ENCODE data around the gene RMDN2. TPM values are rescaled to one million over a fixed set of nuclear protein-coding genes. Genes with fewer than 3 reads are reported as not detected.

The RMDN2 gene
- total RNA-seq, 1 experiment from 2014 or later: 1.7 TPM

- no peak for DNase-seq (ENCODE audit: low spot score)
Observed at GRCh38 chr2:38039121-38039910, 114.2 kb downstream of the RMDN2 start.

- no peak for DNase-seq (ENCODE audit: low spot score)
Observed at GRCh38 chr2:38045811-38046210, 120.7 kb downstream of the RMDN2 start.

- DNase-seq (ENCODE audit: low spot score): no peak
Observed at GRCh38 chr2:38056216-38056615, 131.1 kb downstream of the RMDN2 start.

DNA sequence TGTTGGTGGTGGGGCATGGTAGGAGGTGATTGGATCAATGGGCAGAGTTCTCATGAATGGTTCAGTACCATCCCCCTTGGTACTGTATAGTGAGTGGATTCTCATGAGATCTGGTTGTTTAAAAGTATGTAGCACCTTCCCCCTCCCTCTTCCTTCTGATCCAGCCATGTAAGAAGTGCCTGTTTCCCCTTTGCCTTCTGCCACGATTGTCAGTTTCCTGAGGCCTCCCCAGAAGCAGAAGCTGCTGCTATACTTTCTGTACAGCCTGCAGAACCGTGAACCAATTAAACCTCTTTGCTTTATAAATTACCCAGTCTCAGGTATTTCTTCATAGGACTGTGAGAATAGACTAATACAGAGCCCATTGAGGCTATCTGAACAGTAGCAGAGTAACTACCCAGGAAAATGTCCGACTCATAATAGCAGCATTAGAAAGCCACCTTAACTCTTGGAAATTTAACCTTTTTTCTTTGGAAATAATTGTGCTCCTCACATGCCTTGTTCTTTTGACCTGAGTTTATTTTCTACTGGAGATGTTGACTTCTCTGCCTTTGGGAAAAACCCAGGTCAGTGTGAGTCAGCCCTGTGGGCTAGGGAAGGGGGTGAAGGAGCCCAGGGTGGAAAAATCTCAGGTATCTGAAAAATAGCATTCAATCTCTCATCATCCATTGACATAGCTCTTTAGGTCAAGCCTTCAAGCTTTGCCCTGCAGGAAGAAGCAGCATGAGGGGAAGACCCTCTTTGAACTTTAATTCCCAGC is 132.7 kb downstream of the RMDN2 start:
- no peak for DNase-seq (ENCODE audit: low spot score)

GRCh38 chr2:38060236-38061018 is 135.3 kb downstream of the RMDN2 start:
- no peak for DNase-seq (ENCODE audit: low spot score)

GRCh38 chr2:38064801-38065501 is 139.9 kb downstream of the RMDN2 start:
- no peak for DNase-seq (ENCODE audit: low spot score)

DNA sequence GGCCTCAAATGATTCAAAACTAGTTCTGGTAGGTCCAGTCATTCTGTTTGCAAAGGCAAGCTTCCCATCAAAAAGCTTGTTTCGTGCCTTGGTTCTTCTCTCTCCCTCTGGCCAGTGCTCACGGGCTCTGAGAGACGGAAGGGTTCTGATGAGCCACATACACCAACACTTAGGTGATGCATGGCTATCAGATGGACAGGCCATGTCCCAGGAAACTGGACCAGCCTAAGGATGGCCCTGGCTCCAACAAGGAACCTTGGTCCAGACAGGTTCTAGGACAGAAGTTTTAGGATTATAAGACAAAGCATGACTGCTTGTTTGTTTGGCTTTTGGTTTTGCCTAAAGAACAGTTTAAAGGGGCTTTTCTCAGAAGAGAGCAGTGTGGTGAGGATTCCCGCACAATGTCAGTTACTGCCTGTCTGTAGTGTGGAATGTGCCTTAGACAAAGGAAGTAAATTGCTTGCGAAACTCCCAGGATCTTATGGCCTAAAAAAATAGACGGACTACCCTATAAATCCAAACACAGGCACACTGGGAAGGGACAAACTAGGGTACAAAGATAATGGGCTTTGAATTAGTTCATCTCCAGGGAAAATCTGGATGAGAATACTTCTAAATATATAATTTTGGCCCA is 140.5 kb downstream of the RMDN2 start:
- no peak for DNase-seq (ENCODE audit: low spot score)

- DNase-seq (ENCODE audit: low spot score): no peak
Observed at GRCh38 chr2:38066421-38067115, 141.5 kb downstream of the RMDN2 start.

Other genes starting within 250 kb of the RMDN2 start
- gene CYP1B1, start 150.9 kb downstream of the RMDN2 start, total RNA-seq (2014; rRNA removed; shearing (Covaris generic)): 16.3 and 29.9 TPM in 2 replicates